Effector CD4-positive, alpha-beta T cell (primary cell): Measurements from ENCODE around the gene POLR3GL.
"Not testable (repeated sequence)": the region's sequence is repeated elsewhere in the genome, so short reads cannot be mapped to it uniquely, and the experiment has no call there.

Experiments
- DNase-seq: peaks from one replicate; pipeline ENCODE4 v3.0.0-alpha.2; 2020
- total RNA-seq: gene quantifications from one replicate; lab custom pipeline; 2026; lab: John Stamatoyannopoulos, UW

POLR3GL gene, protein sequence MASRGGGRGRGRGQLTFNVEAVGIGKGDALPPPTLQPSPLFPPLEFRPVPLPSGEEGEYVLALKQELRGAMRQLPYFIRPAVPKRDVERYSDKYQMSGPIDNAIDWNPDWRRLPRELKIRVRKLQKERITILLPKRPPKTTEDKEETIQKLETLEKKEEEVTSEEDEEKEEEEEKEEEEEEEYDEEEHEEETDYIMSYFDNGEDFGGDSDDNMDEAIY
- total RNA-seq: 12.9 reads per million, percentile 37 among the genes with 10 or more reads in this experiment

DNA sequence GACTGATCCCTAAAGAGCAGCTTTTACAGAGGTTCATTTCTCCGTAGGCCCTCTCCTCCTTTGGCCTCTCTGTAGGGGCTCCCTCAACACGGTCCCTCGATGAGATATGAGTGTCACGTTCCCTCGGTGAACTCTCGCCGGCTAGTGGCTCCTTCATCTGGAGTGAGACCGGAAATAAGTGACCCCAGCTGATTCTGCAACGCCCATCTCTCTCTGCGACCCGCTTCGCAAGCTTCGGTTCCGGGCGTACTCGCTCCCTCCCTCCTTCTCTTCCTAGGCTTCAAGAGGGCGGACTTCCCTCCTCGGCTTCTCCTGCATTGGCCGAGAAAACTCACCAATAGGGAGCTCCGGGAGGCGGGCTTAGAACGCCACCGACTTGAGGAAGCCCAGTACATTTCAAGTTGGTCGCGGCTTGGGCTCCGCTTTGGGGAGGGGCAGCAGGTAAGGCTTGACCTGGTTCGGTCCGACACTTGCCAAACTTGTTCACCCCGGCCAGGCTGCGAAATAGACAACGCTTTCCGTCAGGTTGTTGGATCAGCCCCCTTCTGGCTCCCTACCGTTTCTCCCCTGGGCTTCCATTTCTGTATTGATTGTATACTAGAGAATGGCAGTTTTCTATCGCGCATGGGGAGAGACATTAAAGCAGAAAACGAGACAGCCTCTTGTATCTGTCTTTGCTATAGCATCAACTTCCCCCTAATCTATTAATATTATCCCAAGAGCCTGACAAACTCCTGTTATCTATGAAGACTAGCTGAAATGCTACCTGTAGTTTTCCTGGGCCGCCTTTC, at the start of gene POLR3GL, which contains the start of gene ANKRD34A:
Gene POLR3GL, plus strand, starts transcription at position 363 of the 791 bp plus-strand sequence. CDS start 10,176 bp downstream, outside the sequence.
Gene ANKRD34A, minus strand, starts transcription at position 248 of the 791 bp plus-strand sequence. CDS start 2,816 bp downstream, outside the sequence.
- peak; percentile 91 for DNase-seq

DNA sequence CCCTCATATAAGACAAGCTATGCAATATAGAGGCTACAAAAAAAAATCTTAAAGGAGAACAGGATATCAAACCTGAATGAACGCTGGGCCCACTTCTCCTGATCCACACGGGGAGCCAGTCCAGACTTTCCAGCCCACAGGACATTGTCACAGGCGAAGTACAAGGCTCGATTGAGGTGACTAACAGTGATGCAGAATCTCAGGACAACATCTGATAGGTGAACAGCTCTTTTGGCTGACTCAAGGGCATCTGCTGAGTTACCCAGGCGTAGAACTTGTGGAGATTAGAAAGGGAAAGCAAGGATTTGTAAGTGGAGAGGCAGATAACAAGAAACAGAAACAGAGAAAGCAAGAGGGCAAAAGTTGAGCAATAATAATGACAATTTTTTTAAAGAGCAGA, 47.7 kb upstream of the POLR3GL start:
- no peak for DNase-seq

DNA sequence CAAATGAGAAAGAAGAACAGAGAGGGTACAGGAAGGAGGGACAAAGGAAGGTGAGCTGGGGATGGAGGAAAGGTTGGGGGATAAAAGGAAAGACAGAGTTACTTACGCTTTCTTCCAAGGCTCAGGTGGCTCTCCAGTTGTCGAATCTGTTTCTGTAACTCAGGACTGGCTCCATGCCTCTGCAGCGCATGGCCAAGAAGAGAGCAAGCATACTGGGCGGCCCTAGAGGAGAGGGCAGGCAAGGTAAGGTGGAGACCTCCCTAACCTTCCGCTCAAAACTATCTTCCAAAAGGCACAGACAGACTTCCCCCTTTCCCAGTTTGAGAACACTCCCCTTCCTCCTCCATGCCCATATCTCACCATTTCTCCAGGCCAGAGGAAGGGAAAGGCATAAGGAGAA, 46.9 kb upstream of the POLR3GL start:
- no peak for DNase-seq

DNA sequence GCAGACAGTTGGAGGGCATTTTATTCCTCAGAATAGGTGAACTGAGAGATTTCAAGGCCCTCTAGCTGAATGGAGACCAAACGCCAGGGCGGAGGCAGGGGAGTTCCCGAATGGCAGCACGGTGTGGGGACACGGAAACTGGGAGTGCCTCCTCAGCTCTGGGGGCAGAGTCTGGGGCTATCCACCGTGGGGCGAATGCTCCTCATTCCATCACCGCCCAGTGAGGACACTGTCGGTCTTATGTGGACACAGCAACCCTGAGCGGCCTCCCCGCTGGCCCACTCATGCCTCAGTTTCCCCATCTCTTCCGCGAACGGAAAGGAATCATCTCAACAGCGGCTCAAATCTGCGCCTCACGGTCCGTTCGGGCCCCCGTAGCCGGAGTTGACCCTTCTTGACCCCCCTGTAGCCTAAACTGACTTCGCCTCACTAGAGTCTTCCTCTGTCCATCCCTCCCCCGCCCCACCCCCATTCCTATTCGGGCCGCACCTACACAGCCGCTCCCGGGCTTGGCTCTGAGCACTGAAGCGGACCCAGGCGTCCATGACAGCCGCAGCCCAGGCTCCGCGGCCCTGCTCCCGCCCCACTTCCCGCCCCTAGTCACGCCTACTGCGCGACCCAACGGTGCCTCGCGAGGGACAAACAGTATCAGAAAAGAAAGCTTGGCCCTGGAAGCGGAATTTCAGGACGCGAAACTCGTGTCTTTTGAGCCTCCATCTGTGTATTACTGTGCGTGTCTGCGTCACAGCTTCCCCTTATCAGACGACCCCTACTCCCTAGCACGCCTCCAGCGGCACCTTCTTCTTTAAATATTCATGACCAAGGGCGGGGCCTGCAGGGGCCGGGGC, 46.1 kb upstream of the POLR3GL start, which contains the start of gene PEX11B:
Gene PEX11B, minus strand, starts transcription at position 574 of the 848 bp plus-strand sequence. Its CDS starts 29 bp downstream, at position 545.
- peak; percentile 88 for DNase-seq

DNA sequence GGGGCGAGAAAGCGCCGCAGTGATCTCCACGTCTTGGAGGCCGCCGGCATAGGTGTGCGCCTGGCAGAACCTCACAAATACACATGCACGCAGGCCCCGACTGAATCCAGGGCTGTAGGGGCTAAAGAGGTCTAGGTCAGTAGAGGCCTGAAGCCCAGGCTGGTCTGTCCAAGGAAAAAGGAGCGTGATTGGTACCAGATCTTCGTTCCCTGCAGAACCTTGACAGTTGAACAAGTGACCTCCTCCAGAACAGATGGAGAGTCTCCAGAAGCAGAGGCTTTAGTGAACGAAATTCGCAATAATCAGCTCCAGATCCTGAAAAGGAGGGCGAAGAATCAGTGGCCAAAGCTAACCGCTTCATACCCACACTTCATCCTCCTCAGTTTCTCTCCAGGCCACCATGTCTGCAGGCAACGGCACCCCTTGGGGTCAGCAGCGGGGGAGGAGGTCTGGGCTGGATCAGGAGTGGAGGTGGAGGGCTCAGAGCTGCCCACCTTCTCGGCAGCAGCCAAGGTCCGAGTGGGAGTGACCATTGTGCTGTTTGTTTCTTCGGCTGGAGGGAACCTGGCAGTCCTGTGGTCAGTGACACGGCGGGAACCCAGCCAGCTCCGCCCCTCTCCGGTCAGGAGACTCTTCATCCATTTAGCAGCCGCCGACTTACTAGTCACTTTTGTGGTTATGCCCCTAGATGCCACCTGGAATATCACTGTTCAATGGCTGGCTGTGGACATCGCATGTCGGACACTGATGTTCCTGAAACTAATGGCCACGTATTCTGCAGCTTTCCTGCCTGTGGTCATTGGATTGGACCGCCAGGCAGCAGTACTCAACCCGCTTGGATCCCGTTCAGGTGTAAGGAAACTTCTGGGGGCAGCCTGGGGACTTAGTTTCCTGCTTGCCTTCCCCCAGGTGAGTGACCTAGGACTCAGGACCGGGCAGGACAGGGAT, 45.2 kb upstream of the POLR3GL start:
- DNase-seq: no peak

DNA sequence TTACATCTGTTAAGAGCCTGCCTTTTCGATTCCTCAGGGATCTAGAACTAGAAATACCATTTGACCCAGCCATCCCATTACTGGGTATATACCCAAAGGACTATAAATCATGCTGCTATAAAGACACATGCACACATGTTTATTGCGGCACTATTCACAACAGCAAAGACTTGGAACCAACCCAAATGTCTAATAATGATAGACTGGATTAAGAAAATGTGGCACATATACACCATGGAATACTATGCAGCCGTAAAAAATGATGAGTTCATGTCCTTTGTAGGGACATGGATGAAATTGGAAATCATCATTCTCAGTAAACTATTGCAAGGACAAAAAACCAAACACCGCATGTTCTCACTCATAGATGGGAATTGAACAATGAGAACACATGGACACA, 44.2 kb upstream of the POLR3GL start:
- DNase-seq: not testable (repeated sequence)

DNA sequence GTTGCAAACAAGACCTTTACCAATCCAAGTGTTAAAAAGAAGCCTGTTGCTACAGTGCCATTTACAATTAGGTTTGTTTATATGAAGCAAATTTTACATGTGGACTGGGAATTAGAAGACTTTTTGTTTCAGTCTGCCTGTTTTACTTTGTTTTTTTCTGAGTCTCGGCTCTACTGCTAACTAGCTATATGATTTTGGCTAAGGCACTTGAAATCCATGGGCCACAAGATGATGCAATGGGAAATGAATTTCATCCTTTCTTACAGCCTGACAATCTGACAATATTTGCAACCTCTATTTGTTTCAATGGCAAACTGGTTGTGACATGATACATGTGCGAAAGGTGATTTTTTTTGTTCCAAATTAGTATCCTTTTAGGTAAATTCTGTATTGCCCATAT, 42.2 kb upstream of the POLR3GL start:
- no peak for DNase-seq

DNA sequence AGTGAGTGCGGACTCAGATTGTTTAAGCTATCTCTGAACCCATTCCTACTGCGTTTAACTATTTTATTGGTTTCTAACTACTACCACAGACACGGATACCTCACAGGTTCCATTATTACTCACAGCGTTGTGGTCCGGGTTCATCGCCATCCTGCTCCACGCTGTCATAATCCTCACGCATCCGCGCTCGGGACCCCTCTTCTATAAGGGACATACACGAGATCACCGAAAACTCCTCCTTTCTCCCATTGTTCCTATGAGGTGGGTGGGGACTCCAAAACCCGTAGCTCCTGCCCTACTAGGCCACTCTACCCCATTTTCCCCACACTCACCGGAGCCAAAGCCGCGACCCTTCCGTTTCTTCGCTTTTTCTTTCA, 37.8 kb upstream of the POLR3GL start:
- DNase-seq: no peak

DNA sequence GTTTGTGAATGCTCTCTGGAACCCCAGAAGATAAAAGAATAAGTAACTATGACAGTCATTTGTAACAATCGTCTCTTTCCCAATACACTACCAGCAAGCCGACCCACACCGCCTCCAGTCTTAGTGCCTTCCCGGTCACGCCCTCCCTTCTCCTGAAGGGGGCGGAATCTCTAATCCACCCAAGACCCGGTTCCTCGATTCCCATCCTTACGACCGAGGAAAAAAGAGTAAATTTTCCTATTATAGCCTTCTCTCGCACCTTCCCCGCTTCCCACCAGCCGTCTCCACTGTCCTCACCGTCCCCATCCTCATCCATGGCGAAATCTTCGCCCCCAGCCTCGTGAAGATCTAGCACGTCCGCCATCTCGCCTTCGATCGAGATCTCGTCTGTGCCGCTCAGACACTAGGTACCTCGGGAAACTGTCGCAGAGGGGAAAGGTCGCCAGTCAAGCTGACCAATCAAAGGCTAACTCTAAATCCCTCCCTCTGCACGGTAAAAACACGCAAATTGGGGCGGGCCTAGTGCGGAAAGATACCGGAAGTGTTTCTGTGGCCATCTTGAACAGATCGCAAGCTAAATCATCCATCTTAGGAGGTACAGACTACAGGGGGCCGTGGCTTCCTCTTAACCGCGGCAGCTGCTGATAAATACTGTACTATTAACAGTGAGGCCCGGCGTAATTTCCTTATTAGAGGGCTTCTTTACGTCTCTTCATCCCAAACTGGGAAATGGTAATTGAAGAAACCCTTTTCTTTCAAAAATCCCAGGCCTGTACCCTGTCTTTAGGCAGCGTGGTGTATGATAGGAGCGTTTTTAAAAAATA, 37.2 kb upstream of the POLR3GL start, which contains the start of gene RBM8A:
Gene RBM8A, minus strand, starts transcription at position 422 of the 824 bp plus-strand sequence. Its CDS starts 58 bp downstream, at position 364.
- DNase-seq: peak; percentile 91

DNA sequence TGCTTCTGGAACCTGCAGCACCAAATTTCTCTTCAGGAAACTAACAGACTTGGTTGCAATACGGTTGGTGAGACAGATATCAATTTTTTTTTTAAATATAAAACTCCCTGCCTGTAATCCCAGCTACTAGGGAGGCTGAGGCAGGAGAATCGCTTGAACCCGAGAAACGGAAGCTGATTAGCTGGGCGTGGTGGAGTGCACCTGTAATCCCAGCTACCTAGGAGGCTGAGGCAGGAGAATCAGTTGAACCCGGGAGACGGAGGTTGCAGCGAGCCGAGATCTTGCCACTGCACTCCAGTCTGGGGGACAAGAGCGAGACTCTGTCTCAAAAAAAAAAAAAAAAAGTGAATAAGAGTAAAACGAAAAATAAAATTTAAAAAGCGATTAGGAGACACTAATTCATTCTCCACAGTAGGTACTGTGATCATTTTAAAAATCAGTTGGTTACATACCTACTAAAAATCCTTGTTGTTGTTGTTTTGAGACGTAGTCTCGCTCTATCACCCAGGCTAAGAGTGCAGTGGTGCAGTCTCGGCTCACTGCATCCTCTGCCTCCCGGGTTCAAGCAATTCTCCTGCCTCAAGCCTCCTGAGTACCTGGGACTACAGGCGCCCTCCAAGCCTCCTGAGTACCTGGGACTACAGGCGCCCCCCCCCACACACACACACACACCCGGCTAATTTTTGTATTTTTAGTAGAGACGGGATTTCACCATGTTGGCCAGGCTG, 36.4 kb upstream of the POLR3GL start:
- DNase-seq: no peak

DNA sequence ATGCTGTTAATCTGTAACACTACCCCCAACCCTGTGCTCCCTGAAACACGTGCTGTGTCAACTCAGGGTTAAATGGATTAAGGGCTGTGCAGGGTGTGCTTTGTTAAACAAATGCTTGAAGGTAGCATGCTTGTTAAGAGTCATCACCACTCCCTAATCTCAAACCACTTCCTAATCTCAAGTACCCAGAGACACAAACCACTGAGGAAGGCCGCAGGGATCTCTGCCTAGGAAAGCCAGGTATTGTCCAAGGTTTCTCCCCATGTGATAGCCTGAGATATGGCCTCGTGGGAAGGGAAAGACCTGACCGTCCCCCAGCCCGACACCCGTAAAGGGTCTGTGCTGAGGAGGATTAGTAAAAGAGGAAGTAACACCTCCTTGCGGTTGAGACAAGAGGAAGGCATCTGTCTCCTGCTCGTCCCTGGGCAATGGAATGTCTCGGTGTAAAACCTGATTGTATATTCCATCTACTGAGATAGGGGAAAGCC, 31.9 kb upstream of the POLR3GL start:
- peak; percentile 11 for DNase-seq

DNA sequence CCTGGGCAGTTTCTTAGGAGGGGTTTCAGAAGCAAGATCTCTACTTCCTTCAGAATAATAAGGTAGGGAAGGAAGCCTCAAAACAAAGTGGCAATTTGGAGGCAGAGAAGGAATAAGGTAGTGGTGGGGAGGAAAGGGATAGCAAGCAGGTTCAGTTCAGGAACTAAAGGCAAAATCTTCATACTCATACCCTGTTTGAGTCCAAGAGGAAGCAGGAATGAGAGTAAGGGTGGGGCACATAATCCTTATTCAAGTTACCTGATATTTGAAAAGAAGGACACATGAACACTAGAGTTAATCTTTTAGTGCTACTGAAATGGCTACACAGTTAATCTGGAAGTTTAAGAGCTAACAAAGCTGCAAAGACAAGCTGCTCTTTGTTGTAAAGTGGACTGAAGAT, 28.8 kb upstream of the POLR3GL start:
- DNase-seq: no peak

DNA sequence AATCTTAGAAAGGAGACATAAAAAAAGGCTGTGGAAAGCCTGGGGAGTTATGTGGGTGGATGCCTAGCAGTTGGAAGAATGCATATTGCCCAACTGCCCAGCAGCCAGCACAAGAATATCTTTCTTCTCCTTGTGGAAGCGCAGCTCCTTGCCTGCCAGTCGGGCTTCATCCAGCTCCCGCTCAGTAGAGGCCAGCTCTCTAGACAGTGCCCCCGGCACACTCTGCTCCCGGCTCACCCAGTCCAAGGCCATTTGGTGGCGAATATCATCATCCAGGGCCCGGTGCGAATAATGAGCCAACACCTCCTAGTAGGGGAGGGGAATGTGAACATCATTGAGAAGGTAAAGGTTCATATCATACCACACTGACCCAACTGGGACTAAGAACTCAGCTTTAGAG, 28.2 kb upstream of the POLR3GL start:
- no peak for DNase-seq

DNA sequence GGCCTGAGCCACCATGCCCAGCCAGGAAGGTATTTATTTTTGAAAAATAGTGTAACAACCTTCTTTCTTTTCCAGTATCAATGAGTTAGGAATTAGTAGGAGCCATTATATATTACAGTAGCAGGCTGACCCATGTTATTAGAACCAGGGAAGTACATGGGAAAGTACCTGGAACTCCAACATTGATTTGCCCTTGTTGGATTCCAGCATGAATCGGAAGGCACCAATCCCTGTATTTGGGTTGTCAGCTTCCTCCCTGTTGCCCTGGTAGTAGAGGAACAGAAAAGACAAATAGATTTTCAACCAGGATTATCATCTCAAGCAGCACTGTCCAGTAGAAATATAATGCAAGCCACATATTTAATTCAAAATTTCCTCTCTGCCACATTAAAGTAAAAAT, 27.1 kb upstream of the POLR3GL start:
- no peak for DNase-seq

DNA sequence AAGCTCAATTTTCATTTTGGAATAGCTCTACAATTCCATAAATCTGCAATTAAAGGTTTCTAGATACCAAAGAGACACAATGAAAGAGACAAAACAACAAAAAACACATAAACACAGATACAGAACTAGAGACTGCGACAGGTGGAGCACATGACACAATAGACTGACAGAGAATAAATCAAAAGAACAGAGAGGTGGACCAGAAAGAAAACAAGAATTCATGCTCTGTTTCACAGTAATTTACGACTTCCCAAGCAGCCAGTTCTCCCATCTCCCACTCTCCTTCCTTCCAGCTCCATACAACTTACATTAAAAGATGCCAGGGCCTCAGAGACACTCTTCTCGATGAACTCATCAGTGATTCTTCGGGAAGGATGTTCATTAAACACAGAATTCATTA, 22.1 kb upstream of the POLR3GL start:
- DNase-seq: no peak

DNA sequence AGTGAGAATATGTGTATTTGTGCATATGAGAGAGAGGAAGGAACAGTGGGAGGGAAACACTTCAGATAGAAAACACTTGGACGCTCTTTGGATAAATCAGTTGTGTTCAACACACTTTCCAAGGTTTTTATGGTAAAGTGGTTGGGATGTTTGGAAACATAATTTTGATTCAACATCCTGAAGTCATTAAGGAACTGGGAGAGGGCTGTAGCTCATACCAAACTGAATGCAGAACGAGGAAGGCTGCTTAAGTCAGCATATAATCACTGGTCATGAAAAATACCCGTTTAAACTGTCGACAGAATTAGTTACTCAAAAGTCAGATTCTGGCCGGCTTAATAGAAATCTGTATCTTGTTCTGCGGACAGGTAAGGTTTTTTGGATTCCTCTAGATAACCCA, 21.6 kb upstream of the POLR3GL start:
- no peak for DNase-seq

DNA sequence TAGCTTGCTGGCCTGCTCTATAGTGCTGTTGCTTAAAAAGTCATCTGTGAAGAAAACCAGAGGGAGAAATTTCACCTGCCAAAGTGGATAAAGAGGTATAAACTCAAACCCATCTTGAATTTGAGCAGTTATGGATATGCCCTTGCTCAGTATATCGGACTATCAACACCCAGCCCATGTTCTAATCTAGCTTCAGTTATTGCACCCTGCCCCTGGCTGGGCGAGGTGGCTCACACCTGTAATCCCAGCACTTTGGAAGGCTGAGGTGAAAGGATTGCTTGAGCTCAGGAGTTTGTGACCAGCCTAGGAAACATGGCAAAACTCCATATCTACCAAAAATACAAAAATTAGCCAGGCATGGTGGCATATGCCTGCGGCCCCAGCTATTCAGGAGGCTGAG, 20.0 kb upstream of the POLR3GL start:
- DNase-seq: no peak

DNA sequence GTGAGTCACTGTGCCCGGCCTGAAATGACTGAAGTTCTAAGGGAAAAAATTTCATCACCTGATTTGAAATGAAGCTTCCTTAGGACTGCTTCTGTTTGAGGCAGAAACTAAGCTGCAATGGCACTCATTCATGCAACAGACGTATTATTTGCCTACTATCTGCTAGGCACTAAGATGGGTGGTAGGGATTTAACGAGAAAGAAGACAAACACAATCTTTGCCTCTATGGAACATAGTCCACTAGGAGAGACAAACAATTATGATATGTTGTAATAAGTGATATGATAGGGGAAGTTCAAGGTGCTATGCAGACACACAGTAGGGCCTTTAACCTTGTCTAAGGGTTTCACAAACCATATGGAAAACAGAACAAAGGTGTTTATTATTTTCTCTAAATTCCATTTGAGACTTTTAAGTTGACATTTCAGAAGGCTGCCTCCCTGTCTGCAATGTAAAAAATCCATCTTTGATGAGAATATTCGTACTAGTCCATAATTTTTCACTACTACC, 18.0 kb upstream of the POLR3GL start:
- no peak for DNase-seq

DNA sequence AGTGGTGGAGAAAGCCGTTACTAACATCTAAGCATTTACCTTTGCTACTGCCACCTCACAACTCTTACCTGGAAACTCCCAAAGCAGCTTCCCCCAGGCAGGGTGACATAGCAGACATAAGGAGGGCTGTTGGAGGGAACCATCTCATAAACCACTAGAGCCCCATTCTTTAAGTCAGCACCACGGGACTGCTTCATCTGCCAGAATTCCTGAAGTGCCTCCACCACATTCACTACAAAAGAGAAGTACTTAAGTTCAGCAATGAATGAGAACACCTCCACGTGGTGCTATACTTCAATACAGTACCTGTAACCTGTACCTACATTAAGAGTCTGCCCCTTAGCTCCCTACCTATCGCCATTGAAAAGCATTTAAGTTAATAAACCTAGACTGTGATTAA, 16.9 kb upstream of the POLR3GL start:
- no peak for DNase-seq

DNA sequence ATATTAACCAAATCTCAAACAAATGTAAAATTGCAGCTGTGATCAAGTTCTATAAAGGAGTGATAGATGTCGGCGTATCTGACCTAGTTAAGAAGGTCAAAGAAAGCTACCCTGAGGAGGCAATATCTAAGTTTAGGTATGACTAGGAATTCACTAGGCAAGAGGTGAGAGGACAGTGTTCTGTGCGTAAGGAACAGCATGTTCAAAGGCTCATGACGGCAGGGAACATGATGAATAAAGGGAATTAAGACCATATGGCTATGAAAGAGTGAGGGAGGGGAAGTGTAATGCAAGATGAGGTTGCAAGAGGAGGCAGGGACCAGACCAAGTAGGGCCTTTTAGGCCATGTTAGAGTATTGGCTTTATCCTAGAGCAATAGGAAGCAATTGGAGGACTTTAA, 15.3 kb upstream of the POLR3GL start:
- DNase-seq: no peak
